Measurements from ENCODE around the gene IGSF21. TPM values are rescaled to one million over a fixed set of nuclear protein-coding genes. Genes with fewer than 3 reads are reported as not detected.

Gene IGSF21
- total and polyA plus RNA-seq, 10 of the 15 experiments (the other 5 are each of a cell fraction or from before 2014, with no cell fraction given) = 0.03 to 0.49 TPM; not detected in 8

DNA sequence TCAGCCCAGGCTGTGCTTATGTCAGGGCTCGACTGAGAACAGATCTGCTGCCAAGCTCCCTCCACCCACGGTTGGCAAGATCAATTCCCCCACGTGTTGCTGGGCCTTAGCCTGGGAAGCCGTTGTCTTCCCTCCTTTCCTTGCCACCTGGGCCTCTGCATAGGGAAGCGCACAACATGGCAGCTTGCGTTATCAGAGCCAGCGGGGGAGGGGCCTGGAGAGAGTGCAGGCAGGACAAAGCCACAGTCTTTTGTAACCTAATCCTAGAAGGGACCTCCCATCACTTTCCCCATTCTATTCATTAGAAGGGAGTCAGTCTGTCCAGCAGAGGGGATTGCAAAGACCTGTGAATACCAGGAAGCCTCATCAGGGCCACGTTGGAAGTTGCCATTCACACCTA lies 17.0 kb upstream of the IGSF21 start:
- Histone ChIP-seq H3K4me2 (ENCODE audit: control insufficient read depth, insufficient read depth) (no peak overlapping the region), H2AFZ (ENCODE audit: control insufficient read depth, low read depth, low read length) (no peak overlapping the region), H3K27ac (ENCODE audit: control insufficient read depth, insufficient read depth) (no peak overlapping the region), H3K79me2 (ENCODE audit: control insufficient read depth, insufficient read depth, low read length) (no peaks in the 10 kb centered on the region), H3K9ac (ENCODE audit: control insufficient read depth, insufficient read depth, low read length) (no peak overlapping the region), H3K36me3 (ENCODE audit: control insufficient read depth in 2 of 2, insufficient read depth in 2 of 2, low read length in 1 of 2) (no peaks in the 10 kb centered on the region), H3K27me3 (replicated peaks in 1 of 2; ENCODE audit: control insufficient read depth in 2 of 2, insufficient read depth in 2 of 2, low read length in 1 of 2) (peaks cover 0 to 2% of the 10 kb centered on the region in 2 experiments; a peak in 2 of 4 replicates), H3K4me1 (ENCODE audit: control insufficient read depth, insufficient read depth, low read length) (no peaks in the 10 kb centered on the region), H4K20me1 (ENCODE audit: control insufficient read depth, insufficient read depth) (no peaks in the 10 kb centered on the region), H3K9me3 (replicated peaks; ENCODE audit: control insufficient read depth, insufficient read depth, low read length) (no peaks in the 10 kb centered on the region), H3K4me3 (no peak overlapping the region)
- FAIRE-seq (no peak), ATAC-seq (no peak), DNase-seq (ENCODE audit: low read depth, low spot score) (no peak)
- BruUV-seq (replicated peaks) = no TSS peak
- RAD21 ChIA-PET (ENCODE audit: unreplicated experiment) = no interaction called here
- SMC1A ChIA-PET (ENCODE audit: uncharacterized antibody, unreplicated experiment) = no interaction called here
- intact Hi-C loops (cut with micrococcal nuclease; ENCODE audit: unreplicated experiment) = no loop called here
- in situ Hi-C loops (cut with MboI) = loop anchor here (10.0 kb wide), 1 partner anchor 426 kb away; no protein-coding TSS in a partner anchor
- POLR2A ChIA-PET = no interaction called here
- WGBS (ENCODE audit: insufficient coverage, insufficient replicate concordance, low lambda C conversion rate, missing lambda C conversion rate) = 4% methylated on average over 8 of the region's 8 CpGs
- CTCF ChIA-PET = no interaction called here
- no peak for TF ChIP-seq ZZZ3 (IDR thresholded peaks at IDR 0.05; ENCODE audit: control insufficient read depth, insufficient read length, low read depth)
- TF ChIP-seq CUX1 (IDR thresholded peaks at IDR 0.05; ENCODE audit: insufficient replicate concordance, low read depth, low read length) = no peak
- TF ChIP-seq PKNOX1 (IDR thresholded peaks at IDR 0.05) = no peak
- no peak for TF ChIP-seq YBX1 (IDR thresholded peaks at IDR 0.05)
- TF ChIP-seq NR2C2 (IDR thresholded peaks at IDR 0.05; ENCODE audit: borderline replicate concordance, control insufficient read depth, insufficient read length, low read depth) = no peak
- TF ChIP-seq IKZF1 (conservative IDR thresholded peaks at IDR 0.05) = no peak
- no peak for TF ChIP-seq BRCA1 (IDR thresholded peaks at IDR 0.05; ENCODE audit: low read depth, low read length)
- TF ChIP-seq, protein P1, sequence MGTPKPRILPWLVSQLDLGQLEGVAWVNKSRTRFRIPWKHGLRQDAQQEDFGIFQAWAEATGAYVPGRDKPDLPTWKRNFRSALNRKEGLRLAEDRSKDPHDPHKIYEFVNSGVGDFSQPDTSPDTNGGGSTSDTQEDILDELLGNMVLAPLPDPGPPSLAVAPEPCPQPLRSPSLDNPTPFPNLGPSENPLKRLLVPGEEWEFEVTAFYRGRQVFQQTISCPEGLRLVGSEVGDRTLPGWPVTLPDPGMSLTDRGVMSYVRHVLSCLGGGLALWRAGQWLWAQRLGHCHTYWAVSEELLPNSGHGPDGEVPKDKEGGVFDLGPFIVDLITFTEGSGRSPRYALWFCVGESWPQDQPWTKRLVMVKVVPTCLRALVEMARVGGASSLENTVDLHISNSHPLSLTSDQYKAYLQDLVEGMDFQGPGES (IDR thresholded peaks at IDR 0.05) = no peak
- no peak for TF ChIP-seq YY1 (IDR thresholded peaks at IDR 0.05; ENCODE audit: low read depth, low read length)
- no peak for TF ChIP-seq RCOR1 (conservative IDR thresholded peaks at IDR 0.05; ENCODE audit: low read depth, low read length)
- TF ChIP-seq CHD4 (IDR thresholded peaks at IDR 0.05) = no peak
- no peak for TF ChIP-seq ZBTB11 (CRISPR knock-in tag; IDR thresholded peaks at IDR 0.05)
- no peak for TF ChIP-seq NFXL1 (IDR thresholded peaks at IDR 0.05; ENCODE audit: borderline replicate concordance)

All from GM12878 (cell line).